ENCODE results near the gene DIP2A. TPM values are rescaled to one million over a fixed set of nuclear protein-coding genes. Genes with fewer than 3 reads are reported as not detected.
"Not testable (repeated sequence)": the region's sequence is repeated elsewhere in the genome, so short reads cannot be mapped to it uniquely, and the experiment has no call there.

Gene DIP2A
- total RNA-seq, 1 experiment from 2014 or later = 19.4 TPM

DNA sequence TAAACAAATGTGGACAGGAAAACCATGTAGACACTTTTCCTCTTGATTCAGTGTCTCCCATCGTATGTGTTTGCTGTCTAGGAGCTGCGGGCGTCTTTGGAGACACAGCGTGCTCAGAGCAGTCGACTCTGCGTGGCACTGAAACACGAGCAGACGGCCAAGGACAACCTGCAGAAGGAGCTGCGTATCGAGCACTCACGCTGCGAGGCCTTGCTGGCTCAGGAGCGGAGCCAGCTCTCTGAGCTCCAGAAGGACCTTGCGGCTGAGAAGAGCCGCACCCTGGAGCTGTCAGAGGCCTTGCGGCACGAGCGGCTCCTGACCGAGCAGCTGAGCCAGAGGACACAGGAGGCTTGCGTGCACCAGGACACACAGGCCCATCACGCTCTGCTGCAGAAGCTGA is 27.2 kb upstream of the DIP2A start:
- Histone ChIP-seq H3K27me3 (ENCODE audit: control insufficient read depth, insufficient read depth, low read length) (no peaks in the 10 kb centered on the region), H3K36me3 (replicated peaks; ENCODE audit: control insufficient read depth, insufficient read depth, low read length) (peaks cover 21% of the 10 kb centered on the region), H3K4me3 (ENCODE audit: insufficient read depth, low read depth, low read length) (no peak overlapping the region)
- peak; percentile 43 for DNase-seq

DNA sequence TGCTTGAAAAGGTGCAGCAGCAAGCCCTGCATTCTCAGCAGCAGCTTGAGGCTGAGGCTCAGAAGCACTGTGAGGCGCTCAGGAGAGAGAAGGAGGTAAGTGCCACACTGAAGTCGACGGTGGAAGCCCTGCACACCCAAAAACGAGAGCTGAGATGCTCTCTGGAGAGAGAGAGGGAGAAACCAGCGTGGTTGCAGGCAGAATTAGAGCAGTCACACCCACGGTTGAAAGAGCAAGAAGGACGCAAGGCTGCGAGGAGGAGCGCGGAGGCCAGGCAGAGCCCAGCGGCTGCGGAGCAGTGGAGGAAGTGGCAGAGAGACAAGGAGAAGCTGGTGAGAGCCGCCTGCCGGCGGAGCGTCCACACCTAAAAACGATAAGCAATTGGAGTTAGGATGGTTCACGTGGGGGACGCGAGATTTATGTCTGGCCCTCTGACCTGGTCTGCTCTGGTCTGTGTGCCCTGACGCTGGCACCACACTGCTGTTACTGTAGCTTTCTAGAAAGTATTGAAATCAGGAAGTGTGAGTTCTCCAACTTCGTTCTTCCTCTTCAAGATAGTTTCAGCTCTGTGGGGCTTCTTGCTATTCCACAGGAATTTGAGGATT is 26.7 kb upstream of the DIP2A start:
- no peaks in the 10 kb centered on the region for H3K27me3 ChIP-seq (ENCODE audit: control insufficient read depth, insufficient read depth, low read length)
- peak; percentile 44 for DNase-seq
- peaks cover 21% of the 10 kb centered on the region for H3K36me3 ChIP-seq (replicated peaks; ENCODE audit: control insufficient read depth, insufficient read depth, low read length)
- H3K4me3 ChIP-seq (ENCODE audit: insufficient read depth, low read depth, low read length) = no peak overlapping the region

DNA sequence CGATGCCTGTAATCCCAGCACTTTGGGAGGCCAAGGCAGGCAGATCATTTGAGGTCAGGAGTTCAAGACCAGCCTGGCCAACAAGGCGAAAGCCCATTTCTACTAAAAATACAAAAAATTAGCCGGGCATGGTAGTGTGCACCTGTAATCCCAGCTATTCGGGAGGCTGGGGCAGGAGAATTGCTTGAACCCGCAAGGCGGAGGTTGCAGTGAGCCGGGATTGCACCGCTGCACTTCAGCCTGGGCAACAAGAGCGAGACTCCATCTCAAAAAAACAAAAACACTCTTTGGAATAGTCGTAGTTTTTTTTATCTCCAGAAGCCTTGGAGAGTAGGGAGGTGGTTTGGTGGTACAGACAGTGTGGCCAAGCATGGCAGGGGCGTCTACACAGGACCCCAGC is 25.6 kb upstream of the DIP2A start:
- peaks cover 20% of the 10 kb centered on the region for H3K36me3 ChIP-seq (replicated peaks; ENCODE audit: control insufficient read depth, insufficient read depth, low read length)

DNA sequence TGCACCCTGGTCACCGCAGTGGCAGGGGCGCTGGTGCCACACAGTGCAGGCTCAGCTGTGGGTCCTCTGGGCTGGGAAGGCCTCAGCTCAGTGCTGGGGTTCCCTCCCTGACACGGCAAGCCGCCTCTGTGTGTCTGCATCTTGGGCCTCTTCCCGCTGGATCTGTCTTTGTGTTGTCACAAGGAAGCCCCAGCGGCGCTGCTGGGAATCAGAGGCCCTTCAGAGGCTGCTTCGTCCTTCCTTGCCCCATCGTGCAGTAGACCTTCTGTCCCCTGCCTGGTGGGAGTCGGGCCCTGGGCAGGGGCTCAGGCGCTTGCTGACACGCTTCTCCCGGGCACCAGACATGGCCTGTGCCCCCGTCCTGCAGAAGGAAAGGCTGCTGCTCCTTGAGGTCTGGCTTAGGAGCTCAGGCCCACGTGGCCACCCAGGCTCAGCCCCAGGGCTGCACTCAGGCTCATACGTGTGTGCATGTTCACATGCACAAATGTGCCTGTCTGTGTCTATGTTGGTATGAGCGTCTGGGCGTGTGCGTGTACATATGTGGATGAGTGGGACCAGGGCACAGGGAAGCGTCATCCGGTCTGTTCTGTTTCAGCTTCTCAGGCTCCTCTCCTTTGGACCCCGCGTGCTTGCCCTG is 24.3 kb upstream of the DIP2A start:
- peaks cover 21% of the 10 kb centered on the region for H3K36me3 ChIP-seq (replicated peaks; ENCODE audit: control insufficient read depth, insufficient read depth, low read length)
- DNase-seq = peak; percentile 41
- H3K27me3 ChIP-seq (ENCODE audit: control insufficient read depth, insufficient read depth, low read length) = no peaks in the 10 kb centered on the region
- no peak overlapping the region for H3K4me3 ChIP-seq (ENCODE audit: insufficient read depth, low read depth, low read length)

More for the DNA sequence above, 25.6 kb upstream of the DIP2A start:
- H3K27me3 ChIP-seq (ENCODE audit: control insufficient read depth, insufficient read depth, low read length); DNase-seq; H3K4me3 ChIP-seq (ENCODE audit: insufficient read depth, low read depth, low read length): not testable (repeated sequence)

DNA sequence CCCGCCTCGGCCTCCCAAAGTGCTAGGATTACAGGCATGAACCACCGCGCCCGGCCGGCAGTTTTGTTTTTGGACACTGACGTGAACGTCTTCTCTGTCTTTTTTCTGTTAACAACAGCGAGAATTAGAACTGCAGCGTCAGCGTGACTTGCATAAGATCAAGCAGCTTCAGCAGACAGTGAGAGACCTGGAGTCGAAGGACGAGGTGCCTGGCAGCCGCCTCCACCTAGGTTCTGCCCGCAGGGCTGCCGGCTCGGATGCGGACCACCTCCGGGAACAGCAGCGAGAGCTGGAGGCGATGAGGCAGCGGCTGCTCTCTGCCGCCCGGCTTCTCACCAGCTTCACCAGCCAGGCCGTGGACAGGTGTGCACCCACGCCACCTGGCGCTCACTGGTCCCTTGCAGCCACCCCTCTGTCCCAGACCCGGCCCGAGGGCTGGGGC is 22.9 kb upstream of the DIP2A start:
- Histone ChIP-seq H3K27me3 (ENCODE audit: control insufficient read depth, insufficient read depth, low read length) (no peaks in the 10 kb centered on the region), H3K36me3 (replicated peaks; ENCODE audit: control insufficient read depth, insufficient read depth, low read length) (peaks cover 18% of the 10 kb centered on the region), H3K4me3 (ENCODE audit: insufficient read depth, low read depth, low read length) (no peak overlapping the region)
- peak; percentile 74 for DNase-seq

DNA sequence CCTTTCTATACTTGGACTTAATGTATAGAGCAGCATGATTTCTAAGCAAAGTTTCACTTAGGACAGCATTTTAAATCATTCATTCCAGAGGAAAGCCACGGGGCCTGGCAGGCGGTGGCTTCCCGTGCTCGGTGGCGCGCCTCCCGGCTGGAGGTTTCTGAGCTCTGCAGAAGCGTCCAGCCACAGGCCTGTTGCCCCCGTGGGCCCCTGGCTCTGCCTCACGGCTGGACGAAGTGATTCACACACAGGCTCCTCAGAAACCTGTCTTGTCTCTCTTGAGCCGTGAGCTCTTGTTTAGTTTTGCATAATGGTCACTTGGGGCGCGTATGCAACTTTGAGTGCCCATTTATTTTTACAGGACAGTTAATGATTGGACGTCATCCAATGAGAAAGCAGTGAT is 22.1 kb upstream of the DIP2A start:
- H3K36me3 ChIP-seq (replicated peaks; ENCODE audit: control insufficient read depth, insufficient read depth, low read length) = peaks cover 23% of the 10 kb centered on the region
- peak; percentile 43 for DNase-seq
- no peak overlapping the region for H3K4me3 ChIP-seq (ENCODE audit: insufficient read depth, low read depth, low read length)
- H3K27me3 ChIP-seq (ENCODE audit: control insufficient read depth, insufficient read depth, low read length) = no peaks in the 10 kb centered on the region

DNA sequence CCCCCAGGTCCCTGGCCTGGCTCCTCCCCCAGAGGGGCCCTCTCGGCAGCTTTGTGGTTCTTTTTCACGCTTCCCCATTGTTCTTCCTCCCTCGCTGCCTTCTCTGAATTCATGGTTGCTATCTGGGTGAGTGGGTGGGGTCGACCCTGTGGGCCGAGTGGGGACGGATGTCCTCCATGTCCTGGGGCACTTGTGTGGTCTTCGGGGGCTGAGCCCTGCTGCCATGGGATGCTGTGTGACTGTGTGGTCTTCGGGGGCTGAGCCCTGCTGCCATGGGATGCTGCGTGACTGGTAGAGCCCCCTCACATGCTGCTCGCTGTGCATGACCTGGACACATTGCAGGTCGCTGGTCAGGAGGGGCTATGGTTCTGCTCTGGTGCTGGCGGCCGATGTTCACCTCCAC is 21.6 kb upstream of the DIP2A start:
- peak; percentile 52 for DNase-seq
- Histone ChIP-seq H3K36me3 (replicated peaks; ENCODE audit: control insufficient read depth, insufficient read depth, low read length) (peaks cover 21% of the 10 kb centered on the region), H3K4me3 (ENCODE audit: insufficient read depth, low read depth, low read length) (no peak overlapping the region), H3K27me3 (ENCODE audit: control insufficient read depth, insufficient read depth, low read length) (no peaks in the 10 kb centered on the region)

DNA sequence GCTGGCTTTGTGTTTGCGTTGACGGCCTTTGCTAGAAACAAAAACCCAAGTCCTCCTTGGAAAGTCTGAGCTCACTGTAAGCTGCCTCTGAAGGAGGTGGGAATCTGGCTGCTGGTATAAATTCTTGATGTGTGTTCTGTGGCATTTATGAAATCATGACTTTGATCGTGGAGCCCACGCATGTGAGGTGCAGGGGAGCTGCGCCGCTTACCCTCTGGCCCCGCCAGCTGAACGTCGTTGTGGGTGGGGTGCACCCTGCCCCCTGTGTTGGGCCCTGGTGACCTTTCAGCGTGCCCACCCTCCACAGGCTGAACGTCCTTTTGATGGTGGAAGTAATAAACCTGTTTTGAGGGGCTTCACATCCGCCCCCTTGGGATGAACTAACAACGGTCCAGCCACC is 21.2 kb upstream of the DIP2A start:
- no peak overlapping the region for H3K4me3 ChIP-seq (ENCODE audit: insufficient read depth, low read depth, low read length)
- H3K36me3 ChIP-seq (replicated peaks; ENCODE audit: control insufficient read depth, insufficient read depth, low read length) = peaks cover 17% of the 10 kb centered on the region
- H3K27me3 ChIP-seq (ENCODE audit: control insufficient read depth, insufficient read depth, low read length) = no peaks in the 10 kb centered on the region
- DNase-seq = no peak

DNA sequence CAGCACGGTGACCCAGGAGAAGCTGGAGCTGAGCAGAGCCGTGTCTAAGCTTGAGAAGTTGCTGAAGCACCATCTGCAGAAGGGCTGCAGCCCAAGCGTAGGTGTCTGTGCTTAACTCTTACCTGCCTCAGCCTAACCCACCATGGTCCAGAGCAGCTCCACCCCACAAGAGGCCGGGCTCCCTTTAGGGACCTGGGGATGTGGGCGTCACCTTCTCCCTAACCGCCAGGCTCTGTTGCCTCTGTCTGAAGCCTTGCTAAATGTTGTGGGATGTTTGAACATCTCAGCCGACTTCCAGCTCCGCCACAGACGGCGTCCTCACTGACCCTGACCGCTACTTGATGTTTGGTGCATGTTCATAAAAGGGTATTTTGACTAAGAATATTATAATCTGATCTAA is 20.4 kb upstream of the DIP2A start:
- peak; percentile 42 for DNase-seq
- Histone ChIP-seq H3K4me3 (ENCODE audit: insufficient read depth, low read depth, low read length) (no peak overlapping the region), H3K27me3 (ENCODE audit: control insufficient read depth, insufficient read depth, low read length) (no peaks in the 10 kb centered on the region), H3K36me3 (replicated peaks; ENCODE audit: control insufficient read depth, insufficient read depth, low read length) (peaks cover 16% of the 10 kb centered on the region)

DNA sequence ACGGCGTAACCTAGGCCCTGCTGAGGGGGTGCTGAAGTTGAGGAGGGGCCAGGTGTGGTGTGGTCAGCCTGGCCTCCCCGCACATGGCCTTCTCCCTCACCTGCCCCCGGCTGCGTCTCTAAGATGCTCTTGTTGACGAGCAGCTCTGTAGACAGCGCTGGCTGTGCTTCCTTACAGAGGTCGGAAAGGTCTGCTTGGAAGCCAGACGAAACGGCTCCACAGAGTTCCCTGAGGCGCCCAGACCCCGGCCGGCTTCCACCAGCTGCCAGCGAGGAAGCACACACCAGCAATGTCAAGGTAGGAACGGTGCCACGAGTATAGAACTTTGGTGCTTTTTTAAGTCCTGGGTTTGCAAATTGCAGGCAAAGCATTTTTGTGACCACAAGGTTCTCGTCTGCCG is 18.8 kb upstream of the DIP2A start:
- Histone ChIP-seq H3K27me3 (ENCODE audit: control insufficient read depth, insufficient read depth, low read length) (no peaks in the 10 kb centered on the region), H3K4me3 (ENCODE audit: insufficient read depth, low read depth, low read length) (no peak overlapping the region), H3K36me3 (replicated peaks; ENCODE audit: control insufficient read depth, insufficient read depth, low read length) (peaks cover 15% of the 10 kb centered on the region)
- DNase-seq = peak; percentile 38

DNA sequence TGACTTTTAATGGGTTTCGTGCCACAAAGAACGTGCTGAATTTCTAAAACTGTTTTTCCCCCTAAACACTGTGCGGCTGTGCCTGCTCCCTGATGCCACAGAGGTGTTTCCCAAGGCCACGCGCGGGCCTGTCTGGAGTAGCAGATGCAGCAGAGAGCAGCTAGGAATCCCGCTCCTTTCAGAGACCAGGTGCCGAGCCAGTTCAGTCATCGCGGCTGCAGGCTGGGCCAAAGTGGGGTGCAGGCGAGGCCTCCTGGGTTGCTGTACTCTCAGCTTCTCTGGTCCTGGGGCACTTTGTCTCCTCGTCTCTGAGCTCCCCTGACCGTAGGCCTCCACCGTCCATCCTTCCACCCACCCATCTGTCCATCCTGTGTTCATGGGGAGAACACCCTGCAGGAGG is 17.4 kb upstream of the DIP2A start:
- Histone ChIP-seq H3K27me3 (ENCODE audit: control insufficient read depth, insufficient read depth, low read length) (no peaks in the 10 kb centered on the region), H3K36me3 (replicated peaks; ENCODE audit: control insufficient read depth, insufficient read depth, low read length) (peaks cover 17% of the 10 kb centered on the region), H3K4me3 (ENCODE audit: insufficient read depth, low read depth, low read length) (no peak overlapping the region)
- DNase-seq = no peak

DNA sequence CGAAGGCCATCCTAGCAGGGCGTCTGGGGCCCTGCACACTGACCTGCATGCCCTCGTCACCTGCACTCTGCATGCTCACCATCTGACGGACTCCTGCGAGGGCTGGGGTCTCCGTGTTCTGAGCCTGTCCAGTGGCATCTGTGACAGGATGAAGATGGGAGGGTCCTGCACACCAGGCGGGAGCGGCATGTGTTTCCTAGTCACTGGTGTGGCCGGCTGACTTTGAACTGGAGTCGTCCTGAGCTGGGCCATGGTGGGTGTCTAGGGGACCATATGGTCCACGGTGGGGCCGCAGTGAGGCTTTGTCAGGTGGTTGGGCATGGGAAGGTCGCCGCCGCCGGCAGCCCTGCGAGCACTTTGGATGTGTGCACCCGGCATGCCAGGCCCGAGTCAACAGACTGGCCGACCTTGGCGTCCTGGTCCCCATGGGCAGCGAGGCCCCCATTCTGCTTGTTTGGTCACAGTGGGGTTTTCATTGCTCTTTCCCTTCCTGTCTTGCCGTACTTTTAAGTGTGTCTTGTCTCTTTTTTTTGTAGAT is 16.7 kb upstream of the DIP2A start:
- H3K36me3 ChIP-seq (replicated peaks; ENCODE audit: control insufficient read depth, insufficient read depth, low read length) = peaks cover 17% of the 10 kb centered on the region
- DNase-seq = no peak
- H3K4me3 ChIP-seq (ENCODE audit: insufficient read depth, low read depth, low read length) = no peak overlapping the region
- no peaks in the 10 kb centered on the region for H3K27me3 ChIP-seq (ENCODE audit: control insufficient read depth, insufficient read depth, low read length)

DNA sequence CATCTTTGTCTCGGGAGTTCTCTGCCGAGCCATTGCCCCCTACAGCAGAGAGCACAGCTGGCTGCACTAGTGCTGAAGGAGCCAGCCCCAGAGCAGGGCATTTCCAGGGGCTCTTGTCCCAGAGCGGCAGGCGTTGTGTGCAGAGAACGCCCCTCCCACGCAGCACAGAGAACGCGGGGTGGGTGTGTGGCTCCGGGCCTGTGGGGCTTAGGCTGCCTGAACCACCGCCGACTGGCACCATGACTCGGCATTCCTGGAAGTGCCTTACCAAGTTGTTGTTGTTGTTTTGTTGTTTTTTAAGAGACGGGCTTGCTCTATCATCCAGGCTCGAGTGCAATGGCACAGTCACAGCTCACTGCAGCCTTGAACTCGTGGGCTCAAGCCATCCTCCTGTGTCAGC is 15.8 kb upstream of the DIP2A start:
- Histone ChIP-seq H3K36me3 (replicated peaks; ENCODE audit: control insufficient read depth, insufficient read depth, low read length) (peaks cover 14% of the 10 kb centered on the region), H3K4me3 (ENCODE audit: insufficient read depth, low read depth, low read length) (no peak overlapping the region), H3K27me3 (ENCODE audit: control insufficient read depth, insufficient read depth, low read length) (no peaks in the 10 kb centered on the region)
- peak; percentile 59 for DNase-seq

DNA sequence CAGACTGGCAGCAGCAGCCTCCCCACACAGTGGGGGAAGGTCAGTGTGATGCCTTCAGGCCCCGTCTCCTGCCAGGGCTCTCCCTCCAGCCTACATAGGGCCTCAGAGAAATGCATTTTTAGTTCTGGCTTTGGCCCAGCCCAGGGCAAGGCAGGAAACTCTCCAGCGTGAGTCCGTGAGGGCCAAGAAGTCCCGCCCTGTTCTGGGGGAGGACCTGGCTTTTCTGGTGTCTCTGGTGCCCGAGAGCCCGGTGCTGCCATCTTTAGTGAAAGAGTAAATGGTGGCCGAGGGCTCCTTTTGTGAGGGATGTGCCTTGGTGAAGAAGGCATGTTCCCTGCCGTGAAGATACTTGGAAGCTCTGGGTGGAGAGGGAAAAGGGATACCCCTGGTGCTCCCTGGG is 14.8 kb upstream of the DIP2A start:
- DNase-seq = peak; percentile 59
- H3K27me3 ChIP-seq (ENCODE audit: control insufficient read depth, insufficient read depth, low read length) = no peaks in the 10 kb centered on the region
- peaks cover 12% of the 10 kb centered on the region for H3K36me3 ChIP-seq (replicated peaks; ENCODE audit: control insufficient read depth, insufficient read depth, low read length)
- no peak overlapping the region for H3K4me3 ChIP-seq (ENCODE audit: insufficient read depth, low read depth, low read length)

DNA sequence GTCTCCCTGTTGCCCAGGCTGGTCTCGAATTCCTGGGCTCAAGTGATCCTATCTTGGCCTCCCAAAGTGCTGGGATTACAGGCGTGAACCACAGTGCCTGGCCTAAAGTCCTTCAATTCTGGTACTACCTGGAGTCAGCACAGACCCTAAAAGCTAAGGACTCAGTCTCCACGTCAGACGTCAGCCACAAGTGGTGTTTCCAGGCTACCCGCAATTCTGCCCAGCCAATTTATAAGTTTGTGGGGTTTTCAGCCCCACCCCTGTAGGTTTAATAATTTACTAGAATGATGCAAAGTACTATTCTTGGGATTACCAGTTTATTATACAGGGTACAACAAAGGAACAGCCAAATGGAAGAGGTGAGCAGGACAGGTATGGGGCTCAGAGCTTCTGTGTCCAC is 10.6 kb upstream of the DIP2A start:
- Histone ChIP-seq H3K4me3 (ENCODE audit: insufficient read depth, low read depth, low read length) (no peak overlapping the region), H3K36me3 (replicated peaks; ENCODE audit: control insufficient read depth, insufficient read depth, low read length) (peaks cover 2% of the 10 kb centered on the region), H3K27me3 (ENCODE audit: control insufficient read depth, insufficient read depth, low read length) (no peaks in the 10 kb centered on the region)
- no peak for DNase-seq
